CD4-positive, CD25-positive, alpha-beta regulatory T cell (primary cell): ENCODE measurements around the gene MAP2K5. TPM values are rescaled to one million over a fixed set of nuclear protein-coding genes. Genes with fewer than 3 reads are reported as not detected.

Experiments used
- ATAC-seq, 2 donors: fragments of 150-1000 bp; cut with Tn5 transposase; one replicate each; pipeline ENCODE4 v1.10.0; 2021; ENCODE audit warnings: low read depth in 2 of 2, moderate number of reproducible peaks in 2 of 2, moderate library complexity in 1 of 2
- DNase-seq, 3 donors: peaks; one replicate each; pipeline versions ENCODE4 v3.0.0 to v3.0.0-alpha.2; 2012 to 2022; ENCODE audit warnings: mixed read lengths in 1 of 3
- H3K27ac ChIP-seq: one replicate; pipeline ENCODE4 v1.7.0; 2013; ENCODE audit warnings: mild to moderate bottlenecking, low read length; ENCODE audit not compliant: insufficient read depth, poor library complexity, severe bottlenecking
- H3K27me3 ChIP-seq: one replicate; pipeline ENCODE4 v1.7.0; 2013; ENCODE audit warnings: low read length; ENCODE audit not compliant: control insufficient read depth, insufficient read depth
- H3K36me3 ChIP-seq: one replicate; pipeline ENCODE4 v1.7.0; 2013; ENCODE audit warnings: mild to moderate bottlenecking, low read length, moderate library complexity; ENCODE audit not compliant: control insufficient read depth, insufficient read depth
- H3K4me1 ChIP-seq: 2 replicates; pipeline ENCODE4 v1.7.0; 2013; ENCODE audit warnings: mild to moderate bottlenecking, low read length; ENCODE audit not compliant: insufficient read depth, control insufficient read depth, poor library complexity, severe bottlenecking
- H3K4me3 ChIP-seq: one replicate; pipeline ENCODE4 v1.7.0; 2013; ENCODE audit warnings: low read depth, mild to moderate bottlenecking, low read length, moderate library complexity
- H3K9me3 ChIP-seq, 2 experiments: 1 replicate in 1 of 2; 2 replicates in 1 of 2; pipeline ENCODE4 v1.7.0; 2013; ENCODE audit warnings: low read length in 2 of 2, mild to moderate bottlenecking in 1 of 2, moderate library complexity in 1 of 2; ENCODE audit not compliant: control insufficient read depth in 2 of 2
- H3K27ac Mint-ChIP-seq, 3 donors: one replicate each; pipeline ENCODE4 v1.8.0; 2020 to 2022; ENCODE audit warnings: mild to moderate bottlenecking in 3 of 3, mixed read lengths in 3 of 3, moderate library complexity in 2 of 3
- H3K27me3 Mint-ChIP-seq: one replicate; pipeline ENCODE4 v1.8.0; 2022; ENCODE audit warnings: mild to moderate bottlenecking, mixed read lengths
- H3K36me3 Mint-ChIP-seq: one replicate; pipeline ENCODE4 v1.8.0; 2020; ENCODE audit warnings: mixed read lengths
- H3K4me1 Mint-ChIP-seq, 4 donors: one replicate each; pipeline ENCODE4 v1.8.0; 2020 to 2022; ENCODE audit warnings: mixed read lengths in 4 of 4, mild to moderate bottlenecking in 1 of 4
- H3K4me3 Mint-ChIP-seq, 4 donors: one replicate each; pipeline ENCODE4 v1.8.0; 2020 to 2022; ENCODE audit warnings: mild to moderate bottlenecking in 4 of 4, mixed read lengths in 4 of 4, moderate library complexity in 3 of 4
- H3K9me3 Mint-ChIP-seq, 7 donors: one replicate each; pipeline ENCODE4 v1.8.0; 2020 to 2022; ENCODE audit warnings: mixed read lengths in 7 of 7, mild to moderate bottlenecking in 3 of 7, moderate library complexity in 2 of 7
- polyA plus RNA-seq, 4 donors: library from polyadenylated mRNA; unstranded; fragments of 300-500 nt; fragmentation: Illumina TruSeq; gene quantifications; one replicate each; pipeline ENCODE4 v1.2.3, GENCODE V29; 2021
- total RNA-seq: library from RNA; stranded (reverse); gene quantifications from one replicate; pipeline ENCODE4 v1.2.3, GENCODE V29; 2022

Gene MAP2K5
- total and polyA plus RNA-seq, 5 donors from 2014 or later = 14.5 to 30.8 (median 17.0) TPM

GRCh38 chr15:67807836-67808235, 265.3 kb downstream of the MAP2K5 start:
- H3K4me1 ChIP-seq = no peaks in the 10 kb centered on the region
- no peak overlapping the region for H3K4me3 ChIP-seq
- peaks cover 20% of the 10 kb centered on the region for H3K36me3 Mint-ChIP-seq
- H3K27me3 Mint-ChIP-seq = peaks cover 12% of the 10 kb centered on the region
- H3K27me3 ChIP-seq = no peaks in the 10 kb centered on the region
- no peaks in the 10 kb centered on the region for H3K36me3 ChIP-seq
- H3K4me3 Mint-ChIP-seq = no peak overlapping the region
- H3K27ac Mint-ChIP-seq = no peak overlapping the region
- DNase-seq (no peak), ATAC-seq (no peak)
- peaks cover 0 to 6% (median 0%) of the 10 kb centered on the region in 4 donors for H3K4me1 Mint-ChIP-seq
- H3K9me3 Mint-ChIP-seq = no peaks in the 10 kb centered on the region
- H3K9me3 ChIP-seq = no peaks in the 10 kb centered on the region
- H3K27ac ChIP-seq = no peak overlapping the region

- Histone ChIP-seq H3K27me3 (no peaks in the 10 kb centered on the region), H3K4me3 (no peak overlapping the region), H3K36me3 (no peaks in the 10 kb centered on the region), H3K27ac (no peak overlapping the region), H3K4me1 (no peaks in the 10 kb centered on the region), H3K9me3 (no peaks in the 10 kb centered on the region)
- no peak overlapping the region for H3K27ac Mint-ChIP-seq
- peaks cover 24% of the 10 kb centered on the region for H3K36me3 Mint-ChIP-seq
- peaks cover 0 to 6% (median 0%) of the 10 kb centered on the region in 4 donors for H3K4me1 Mint-ChIP-seq
- ATAC-seq (no peak), DNase-seq (no peak)
- no peaks in the 10 kb centered on the region for H3K9me3 Mint-ChIP-seq
- H3K27me3 Mint-ChIP-seq = peaks cover 16% of the 10 kb centered on the region
- no peak overlapping the region for H3K4me3 Mint-ChIP-seq
Observed at GRCh38 chr15:67808821-67809220, 266.3 kb downstream of the MAP2K5 start.

- no peak overlapping the region for H3K4me3 Mint-ChIP-seq
- DNase-seq (no peak), ATAC-seq (no peak)
- Histone ChIP-seq H3K36me3 (no peaks in the 10 kb centered on the region), H3K9me3 (no peaks in the 10 kb centered on the region), H3K4me1 (no peaks in the 10 kb centered on the region), H3K4me3 (no peak overlapping the region), H3K27me3 (no peaks in the 10 kb centered on the region), H3K27ac (no peak overlapping the region)
- peaks cover 24% of the 10 kb centered on the region for H3K36me3 Mint-ChIP-seq
- no peak overlapping the region for H3K27ac Mint-ChIP-seq
- no peaks in the 10 kb centered on the region for H3K9me3 Mint-ChIP-seq
- H3K27me3 Mint-ChIP-seq = peaks cover 16% of the 10 kb centered on the region
- peaks cover 0 to 6% (median 0%) of the 10 kb centered on the region in 4 donors for H3K4me1 Mint-ChIP-seq
Observed at GRCh38 chr15:67809441-67809840, 266.9 kb downstream of the MAP2K5 start.

GRCh38 chr15:67809866-67810265, 267.4 kb downstream of the MAP2K5 start:
- no peaks in the 10 kb centered on the region for H3K4me1 ChIP-seq
- no peaks in the 10 kb centered on the region for H3K9me3 ChIP-seq
- Mint-ChIP-seq H3K27me3 (peaks cover 16% of the 10 kb centered on the region), H3K27ac (no peak overlapping the region), H3K9me3 (peaks cover 0 to under 1% (median 0%) of the 10 kb centered on the region in 7 donors), H3K36me3 (peaks cover 25% of the 10 kb centered on the region), H3K4me1 (peaks cover 0 to 6% (median 0%) of the 10 kb centered on the region in 4 donors), H3K4me3 (no peak overlapping the region)
- no peak overlapping the region for H3K27ac ChIP-seq
- DNase-seq (no peak), ATAC-seq (no peak)
- no peaks in the 10 kb centered on the region for H3K27me3 ChIP-seq
- H3K4me3 ChIP-seq = no peak overlapping the region
- H3K36me3 ChIP-seq = no peaks in the 10 kb centered on the region

- DNase-seq (no peak), ATAC-seq (no peak)
- H3K4me1 Mint-ChIP-seq = peaks cover 0 to 6% (median 0%) of the 10 kb centered on the region in 4 donors
- no peak overlapping the region for H3K27ac ChIP-seq
- H3K36me3 ChIP-seq = no peaks in the 10 kb centered on the region
- peaks cover 28% of the 10 kb centered on the region for H3K27me3 Mint-ChIP-seq
- no peak overlapping the region for H3K4me3 Mint-ChIP-seq
- H3K27ac Mint-ChIP-seq = peak overlapping the region in 1 of 3 donors; percentile 42
- peaks cover 0 to 5% (median 0%) of the 10 kb centered on the region in 7 donors for H3K9me3 Mint-ChIP-seq
- no peaks in the 10 kb centered on the region for H3K4me1 ChIP-seq
- H3K27me3 ChIP-seq = peaks cover 7% of the 10 kb centered on the region
- H3K9me3 ChIP-seq = no peaks in the 10 kb centered on the region
- H3K4me3 ChIP-seq = no peak overlapping the region
- peaks cover 27% of the 10 kb centered on the region for H3K36me3 Mint-ChIP-seq
Observed at GRCh38 chr15:67812241-67812644, 269.7 kb downstream of the MAP2K5 start.

- Mint-ChIP-seq H3K36me3 (peaks cover 19% of the 10 kb centered on the region), H3K27me3 (peaks cover 36% of the 10 kb centered on the region), H3K9me3 (peaks cover 0 to 5% (median 0%) of the 10 kb centered on the region in 7 donors), H3K4me1 (peaks cover 0 to 5% (median 0%) of the 10 kb centered on the region in 4 donors), H3K27ac (no peak overlapping the region), H3K4me3 (no peak overlapping the region)
- Histone ChIP-seq H3K27me3 (peaks cover 9% of the 10 kb centered on the region), H3K27ac (no peak overlapping the region), H3K36me3 (no peaks in the 10 kb centered on the region), H3K9me3 (no peaks in the 10 kb centered on the region), H3K4me1 (no peaks in the 10 kb centered on the region), H3K4me3 (no peak overlapping the region)
- DNase-seq = no peak
- ATAC-seq = no peak
Observed at GRCh38 chr15:67813104-67813634, 270.7 kb downstream of the MAP2K5 start.

GRCh38 chr15:67815036-67815592, 272.6 kb downstream of the MAP2K5 start:
- peaks cover 0 to 5% (median 0%) of the 10 kb centered on the region in 7 donors for H3K9me3 Mint-ChIP-seq
- Histone ChIP-seq H3K27ac (no peak overlapping the region), H3K4me1 (no peaks in the 10 kb centered on the region), H3K36me3 (no peaks in the 10 kb centered on the region), H3K4me3 (no peak overlapping the region), H3K9me3 (no peaks in the 10 kb centered on the region), H3K27me3 (peaks cover 17% of the 10 kb centered on the region)
- ATAC-seq (no peak), DNase-seq (no peak)
- peaks cover 47% of the 10 kb centered on the region for H3K27me3 Mint-ChIP-seq
- peaks cover 0 to 5% (median 0%) of the 10 kb centered on the region in 4 donors for H3K4me1 Mint-ChIP-seq
- H3K27ac Mint-ChIP-seq = no peak overlapping the region
- no peak overlapping the region for H3K4me3 Mint-ChIP-seq
- peaks cover 13% of the 10 kb centered on the region for H3K36me3 Mint-ChIP-seq

- Histone ChIP-seq H3K36me3 (no peaks in the 10 kb centered on the region), H3K4me3 (no peak overlapping the region), H3K9me3 (no peaks in the 10 kb centered on the region), H3K27ac (no peak overlapping the region), H3K4me1 (peaks cover under 1% of the 10 kb centered on the region), H3K27me3 (peaks cover 21% of the 10 kb centered on the region)
- Mint-ChIP-seq H3K9me3 (peaks cover 0 to 5% (median 0%) of the 10 kb centered on the region in 7 donors), H3K27ac (peak overlapping the region in 1 of 3 donors; percentile 5), H3K4me1 (peaks cover 0 to 18% (median 0%) of the 10 kb centered on the region in 4 donors), H3K27me3 (peaks cover 63% of the 10 kb centered on the region), H3K36me3 (peaks cover 13% of the 10 kb centered on the region), H3K4me3 (no peak overlapping the region)
- no peak for ATAC-seq
- no peak for DNase-seq
Observed at GRCh38 chr15:67816668-67817067, 274.2 kb downstream of the MAP2K5 start.
